Activated CD8-positive, alpha-beta memory T cell treated with anti-CD3 and anti-CD28 coated beads for 24 hours (primary cell): ENCODE measurements around the gene TCF4.

Experiments used
- DNase-seq: peaks from one replicate; pipeline ENCODE4 v3.0.0-alpha.2; 2020

TCF4 gene

DNA sequence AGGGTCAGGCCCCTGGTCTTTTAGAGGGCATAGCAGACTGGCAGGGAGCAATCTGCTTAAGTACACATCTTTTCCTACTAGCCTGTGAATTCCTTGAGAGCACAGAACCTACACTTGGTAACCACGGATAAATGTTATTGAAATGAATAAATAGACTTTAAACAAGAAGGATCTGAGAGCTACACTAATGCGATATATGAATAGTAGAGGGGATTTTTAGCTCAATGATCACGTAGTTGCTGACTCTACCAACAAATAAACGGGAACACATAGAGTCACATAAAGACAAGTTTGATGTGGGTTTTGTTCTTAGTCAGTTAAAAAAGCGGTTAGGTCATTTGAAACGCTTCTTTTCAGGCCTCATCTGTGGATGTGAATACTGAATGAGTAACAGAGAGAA is 338.4 kb downstream of the TCF4 start:
- no peak for DNase-seq

- no peak for DNase-seq
Measured at GRCh38 chr18:55248495-55248894, 339.5 kb downstream of the TCF4 start.

DNA sequence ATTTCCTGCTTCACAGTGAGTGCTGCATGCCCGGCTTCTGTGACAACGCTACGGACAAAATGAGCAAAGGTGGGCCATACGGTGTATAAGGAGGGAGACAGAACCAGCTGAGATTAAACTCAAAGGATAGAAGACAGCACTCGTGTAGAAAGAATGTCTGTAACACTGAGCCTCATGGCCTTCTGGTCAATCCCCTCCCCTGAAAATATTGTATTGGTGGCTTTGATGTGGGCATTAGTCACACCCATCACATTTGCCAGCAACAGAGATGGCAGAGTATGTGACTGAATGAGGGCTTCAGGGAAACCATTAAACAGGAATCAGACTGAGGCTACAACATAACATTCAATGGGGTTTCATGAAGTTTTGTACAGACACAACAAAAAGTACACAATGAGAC is 341.0 kb downstream of the TCF4 start:
- DNase-seq, result no peak

- no peak for DNase-seq
Measured at GRCh38 chr18:55246278-55246677, 341.7 kb downstream of the TCF4 start.

- no peak for DNase-seq
Measured at GRCh38 chr18:55245211-55245614, 342.8 kb downstream of the TCF4 start.

DNA sequence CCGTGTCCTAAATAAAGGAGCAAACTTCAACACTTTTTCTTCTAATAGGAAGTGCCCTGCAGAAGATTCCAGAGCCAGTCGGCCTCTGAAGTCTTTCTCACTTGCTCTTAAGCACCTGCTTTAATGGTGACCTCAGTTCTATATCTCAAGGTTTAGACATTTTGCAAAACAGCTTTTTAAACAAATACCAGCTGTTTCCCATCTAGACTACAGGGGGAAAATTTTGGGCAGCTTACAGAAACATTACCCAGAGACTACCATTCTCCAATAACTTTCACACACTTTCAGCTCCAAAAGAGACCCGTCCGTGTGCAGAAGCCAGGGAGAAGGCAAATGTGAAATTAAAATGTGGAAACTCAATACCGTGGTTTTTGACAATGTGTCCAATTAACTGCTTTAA is 343.4 kb downstream of the TCF4 start:
- no peak for DNase-seq

DNA sequence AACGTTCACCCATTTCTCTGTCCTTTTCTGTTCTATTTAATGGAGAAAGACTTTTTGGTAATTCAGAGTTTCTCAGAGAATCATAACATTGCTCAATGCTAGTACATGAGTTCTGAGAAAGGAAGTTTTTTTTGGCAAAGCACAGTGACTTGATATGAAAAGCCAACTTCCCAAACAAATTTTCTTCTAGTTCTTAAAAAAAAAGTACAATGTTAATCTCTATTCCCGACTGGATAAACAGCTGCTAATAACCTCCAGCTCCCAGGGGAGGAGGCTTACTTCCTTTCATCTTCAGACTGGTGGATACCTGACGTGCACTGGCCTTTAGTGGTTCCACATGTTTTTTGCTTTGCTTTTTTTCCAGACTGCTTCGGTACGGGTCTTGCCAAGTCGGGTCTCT is 344.1 kb downstream of the TCF4 start:
- DNase-seq, result no peak

GRCh38 chr18:55243255-55243654 is 344.7 kb downstream of the TCF4 start:
- no peak for DNase-seq

DNA sequence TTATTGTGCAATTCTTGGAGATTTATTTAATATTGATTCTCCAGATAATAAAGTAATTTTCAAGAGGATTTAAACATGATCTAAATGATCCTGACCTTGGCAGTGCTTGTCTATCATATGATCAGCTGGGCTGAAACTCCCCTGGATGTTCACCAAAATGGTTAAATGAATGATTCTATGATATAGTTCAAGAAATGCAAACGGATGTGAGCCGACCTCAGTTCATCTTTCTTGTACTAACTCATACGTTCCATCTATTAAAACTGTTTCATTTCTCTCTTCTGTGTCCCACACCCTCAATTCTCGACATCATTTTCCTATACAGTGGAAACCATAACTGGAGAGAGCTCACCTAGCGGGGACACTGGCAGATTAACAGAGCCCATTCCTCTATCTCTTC is 347.0 kb downstream of the TCF4 start:
- no peak for DNase-seq

DNA sequence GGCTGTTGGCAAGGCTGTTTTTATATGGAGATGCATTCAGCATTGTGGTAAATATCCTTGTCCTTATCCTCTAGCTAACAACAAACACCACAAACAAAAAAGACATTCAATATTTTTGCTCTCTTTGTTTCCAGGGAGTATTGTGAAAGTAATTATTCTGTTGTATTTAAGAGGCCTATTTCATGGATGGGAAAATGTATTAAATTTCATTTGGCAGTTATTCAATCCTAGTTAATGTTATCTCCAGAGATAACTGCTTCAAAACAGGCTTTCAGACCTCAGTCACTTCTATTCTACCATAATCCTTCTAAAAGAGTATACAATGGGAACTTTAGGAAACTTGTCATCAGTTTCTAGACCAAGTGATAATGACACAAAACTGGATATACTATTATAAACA is 348.3 kb downstream of the TCF4 start:
- DNase-seq, result no peak

- DNase-seq, result no peak
Measured at GRCh38 chr18:55237660-55238059, 350.3 kb downstream of the TCF4 start.

DNA sequence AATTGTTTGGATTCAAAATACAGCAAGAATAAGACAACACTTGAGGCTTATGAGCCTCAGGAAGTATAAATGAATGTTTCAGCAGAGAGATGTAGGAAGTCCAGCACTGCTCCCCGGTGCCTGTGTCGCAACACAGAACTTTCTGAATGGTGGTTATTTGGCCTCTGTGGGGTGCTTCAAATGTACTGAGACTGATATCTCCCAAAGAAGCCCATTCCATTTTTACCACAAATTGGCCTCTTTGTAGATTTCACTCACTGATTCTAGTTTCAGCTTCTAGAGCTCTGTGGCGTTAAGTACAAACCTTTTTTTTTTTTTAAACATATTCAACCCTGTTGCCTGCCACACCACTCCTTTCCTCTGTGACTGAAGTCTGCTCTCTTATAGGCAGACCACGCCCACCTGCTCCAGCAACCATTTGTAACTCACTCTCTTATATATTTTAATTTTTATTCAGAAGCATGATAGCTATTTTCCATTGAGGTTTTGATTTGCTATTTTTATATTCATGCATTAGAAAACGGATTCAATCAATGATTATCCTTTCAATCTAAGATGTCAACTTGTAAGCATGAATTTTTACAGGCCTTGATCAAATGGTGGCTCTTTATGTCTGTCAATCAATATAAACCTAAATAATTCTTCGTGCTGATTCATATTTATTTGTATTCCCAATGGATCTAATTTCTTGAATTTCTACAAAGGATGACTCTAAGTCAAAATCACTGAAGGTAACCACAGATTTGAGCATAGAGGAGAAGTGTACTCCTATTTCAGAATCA is 351.7 kb downstream of the TCF4 start:
- no peak for DNase-seq

DNA sequence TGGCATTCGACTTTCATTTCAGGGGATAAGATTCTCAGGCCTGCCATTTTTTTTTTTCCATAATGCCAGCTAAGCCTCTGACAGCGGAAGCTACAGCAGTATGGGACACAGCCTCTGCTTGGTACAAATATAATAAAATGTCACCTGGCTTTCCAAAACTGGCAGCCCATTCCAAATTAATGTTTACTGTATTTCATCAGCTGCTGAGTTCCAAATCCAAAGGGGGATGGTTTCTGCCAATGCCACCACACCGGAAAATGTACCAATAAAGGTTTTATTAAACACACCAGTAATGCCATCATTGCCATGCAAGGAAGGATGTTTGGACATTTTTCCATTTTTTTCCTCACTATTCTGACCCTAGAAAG is 352.9 kb downstream of the TCF4 start:
- DNase-seq, result no peak

- peak; percentile 73 for DNase-seq
Measured at GRCh38 chr18:55234366-55235093, 353.5 kb downstream of the TCF4 start.

DNA sequence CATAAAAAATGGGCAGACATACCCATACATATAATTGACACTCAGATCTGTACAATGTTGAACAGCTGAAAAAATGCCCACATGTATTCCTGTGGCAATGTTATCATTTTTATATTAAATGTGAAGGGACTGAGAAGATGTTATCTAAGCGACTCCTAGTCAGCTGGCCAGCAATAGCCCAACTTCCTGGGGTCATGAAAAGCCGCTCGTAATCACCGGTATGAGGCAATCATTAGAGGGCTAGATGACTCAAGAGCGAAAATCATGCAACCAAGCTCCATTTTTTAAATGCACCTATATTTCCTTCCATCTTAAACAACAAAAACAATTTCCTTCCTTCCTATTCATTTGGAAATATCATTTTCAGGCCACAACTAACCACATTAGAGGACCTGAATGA is 354.1 kb downstream of the TCF4 start:
- DNase-seq, result no peak

DNA sequence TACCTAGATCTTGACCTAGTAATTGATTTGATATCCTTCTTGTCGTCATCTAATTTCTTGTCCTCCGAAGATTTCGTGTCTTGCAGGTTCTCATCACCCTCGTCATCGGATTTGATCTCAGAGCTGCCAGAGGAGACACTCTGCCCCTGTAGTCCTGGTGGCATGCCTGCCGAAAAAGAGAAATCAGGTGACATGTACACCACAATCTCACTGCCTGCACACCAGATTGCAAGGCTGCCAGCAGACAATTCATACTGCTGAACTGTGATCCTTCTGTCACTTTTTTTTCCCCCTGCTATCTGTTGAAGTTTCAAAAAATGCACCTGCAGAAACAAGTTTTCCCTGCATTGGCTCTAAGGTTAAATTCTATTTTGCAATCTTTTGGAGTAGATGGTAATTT is 355.5 kb downstream of the TCF4 start:
- no peak for DNase-seq

DNA sequence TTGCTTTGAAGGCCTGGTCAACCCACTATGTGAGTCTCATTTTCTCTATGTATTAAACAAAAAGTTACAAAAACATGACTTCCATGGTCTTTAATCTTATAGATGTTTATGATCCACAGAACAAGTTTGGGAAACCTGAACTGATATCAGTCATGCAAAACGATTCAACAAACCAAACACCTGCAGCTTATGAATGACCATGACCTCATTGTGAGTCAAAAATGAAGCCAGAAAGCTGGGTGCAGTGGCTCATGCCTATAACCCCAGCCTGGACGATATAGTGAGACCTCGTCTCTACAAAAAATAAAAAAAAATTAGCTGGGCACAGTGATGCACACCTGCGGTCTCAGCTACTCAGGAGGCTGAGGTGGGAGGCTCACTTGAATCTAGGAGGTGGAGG is 358.3 kb downstream of the TCF4 start:
- DNase-seq, result no peak

DNA sequence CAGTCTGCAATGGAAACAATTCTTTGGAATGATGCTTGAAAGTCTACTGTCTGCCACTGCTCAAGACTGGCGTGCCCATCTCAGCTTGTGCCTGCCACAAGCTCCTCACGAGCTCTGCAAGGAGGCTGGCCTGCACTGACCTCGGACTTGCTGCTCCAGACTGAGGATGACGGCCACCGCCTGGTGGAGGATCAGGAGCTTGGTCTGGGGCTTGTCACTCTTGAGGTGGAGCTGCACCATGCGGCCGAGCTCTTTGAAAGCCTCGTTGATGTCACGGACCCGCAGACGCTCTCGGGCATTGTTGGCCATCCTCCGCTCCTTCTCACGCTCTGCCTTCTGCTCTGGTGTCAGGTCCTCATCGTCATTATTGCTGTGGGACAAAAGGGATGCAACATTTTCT is 359.3 kb downstream of the TCF4 start:
- no peak for DNase-seq

GRCh38 chr18:55228191-55228590 is 359.8 kb downstream of the TCF4 start:
- no peak for DNase-seq

DNA sequence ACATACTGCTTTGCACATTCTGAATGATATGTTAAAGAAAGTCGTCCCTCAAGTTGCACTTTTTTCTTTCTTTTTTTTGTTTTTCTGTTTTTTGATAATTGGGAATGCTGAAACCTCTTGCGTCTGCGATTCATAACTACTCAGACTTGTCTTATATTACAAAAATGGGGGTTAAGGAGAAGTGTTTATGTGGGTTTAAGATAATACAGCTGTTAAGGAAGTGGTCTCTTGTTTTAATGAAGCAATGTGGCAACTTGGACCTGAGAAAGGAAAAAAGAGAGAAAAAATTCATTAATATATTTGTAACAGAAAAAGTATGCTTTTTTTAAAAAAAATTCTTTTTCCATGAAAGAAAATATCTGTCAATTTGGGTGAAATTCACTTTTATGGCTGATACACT is 360.2 kb downstream of the TCF4 start:
- DNase-seq, result no peak

DNA sequence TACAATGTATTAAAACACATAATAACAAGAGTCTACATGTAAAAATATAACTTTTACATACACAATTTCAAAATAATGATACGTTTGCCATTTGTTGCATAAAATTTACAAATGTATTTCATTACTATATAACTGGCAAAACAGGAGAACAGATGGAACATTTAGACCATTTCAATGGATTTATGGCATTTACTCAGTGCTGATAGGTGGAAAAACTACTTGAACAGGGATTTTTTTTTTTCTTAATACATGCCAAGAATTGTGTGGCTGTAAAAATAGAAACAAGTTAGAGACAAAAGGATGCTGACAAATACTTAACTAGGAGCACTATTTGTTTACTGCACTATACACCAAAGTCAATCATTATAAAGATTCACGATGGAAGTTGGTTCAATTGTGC is 361.9 kb downstream of the TCF4 start:
- no peak for DNase-seq

DNA sequence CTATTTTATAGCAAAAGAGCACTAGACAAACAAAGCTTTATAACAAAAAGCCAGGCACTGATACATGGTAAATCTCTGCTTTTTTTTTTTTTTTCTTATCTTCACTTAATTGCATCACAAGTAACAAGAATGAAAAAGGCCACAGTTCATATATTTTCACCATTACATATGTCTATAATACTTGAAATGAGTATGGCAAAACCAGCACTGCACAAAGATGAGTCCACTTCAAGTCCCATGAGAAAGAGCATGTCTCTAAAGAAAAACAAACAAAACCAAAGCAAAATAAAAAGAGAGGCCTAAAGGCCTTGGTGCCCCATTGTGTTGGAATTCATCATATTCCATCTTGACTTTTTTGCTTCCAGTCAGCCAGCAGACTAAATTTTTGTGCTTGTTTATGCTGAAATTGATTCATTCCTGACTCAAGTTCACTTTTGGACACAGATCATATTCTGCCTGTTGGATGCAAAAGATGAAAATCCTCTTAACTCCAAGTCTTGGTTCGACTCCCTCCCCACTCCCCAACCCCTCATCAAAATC is 363.8 kb downstream of the TCF4 start:
- DNase-seq, result no peak

- DNase-seq, result no peak
Measured at GRCh38 chr18:55221622-55222021, 366.4 kb downstream of the TCF4 start.

- no peak for DNase-seq
Measured at GRCh38 chr18:55220523-55220922, 367.5 kb downstream of the TCF4 start.

DNA sequence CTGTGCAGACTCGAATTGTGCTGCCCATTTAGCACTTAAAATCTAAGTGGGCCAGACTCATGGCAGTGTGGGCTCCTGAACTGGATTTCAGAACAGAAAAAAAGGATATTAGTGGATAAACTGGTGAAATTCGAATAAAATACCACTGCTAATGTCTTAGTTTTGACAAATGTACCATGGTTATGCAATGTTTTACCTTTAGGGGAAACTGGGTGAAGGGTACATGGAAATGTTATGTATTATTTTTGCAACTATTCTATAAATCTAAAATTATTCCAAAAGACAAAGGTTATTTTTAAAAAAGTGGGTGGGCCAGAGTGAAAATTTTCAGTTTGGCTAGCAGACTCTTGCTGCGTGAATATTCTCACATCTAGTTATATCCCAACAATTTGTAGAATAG is 368.2 kb downstream of the TCF4 start:
- DNase-seq, result no peak
